Measurements from ENCODE around the gene TMEM80.

DNA sequence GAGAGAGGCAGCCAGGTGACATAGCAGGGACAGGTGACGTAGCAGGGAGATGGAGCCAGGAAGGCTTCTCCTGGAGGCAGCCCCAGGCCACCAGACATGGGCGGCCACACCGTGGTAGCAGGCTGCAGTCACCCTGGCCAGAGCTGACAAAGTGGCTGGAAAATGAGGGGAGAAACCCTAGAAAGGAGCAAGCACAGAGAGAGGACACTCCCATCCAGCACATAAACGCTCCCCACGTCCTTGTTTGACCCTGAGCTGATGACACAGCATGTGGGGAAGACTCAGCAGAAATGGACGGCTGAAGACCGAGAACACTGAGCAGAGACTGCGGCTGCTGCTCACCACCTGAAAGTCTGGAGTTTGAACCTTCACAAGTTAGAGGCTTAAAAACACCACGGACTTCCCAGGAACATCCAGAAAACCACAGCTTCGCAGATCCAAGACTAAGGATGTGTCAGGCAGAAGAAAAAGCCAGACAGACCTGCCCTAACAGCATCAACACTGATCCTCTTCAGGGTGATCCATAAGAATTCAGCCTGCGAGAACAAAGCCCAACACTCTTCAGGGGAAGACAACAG is 29.8 kb upstream of the TMEM80 start:
- TF ChIP-seq, protein P1, sequence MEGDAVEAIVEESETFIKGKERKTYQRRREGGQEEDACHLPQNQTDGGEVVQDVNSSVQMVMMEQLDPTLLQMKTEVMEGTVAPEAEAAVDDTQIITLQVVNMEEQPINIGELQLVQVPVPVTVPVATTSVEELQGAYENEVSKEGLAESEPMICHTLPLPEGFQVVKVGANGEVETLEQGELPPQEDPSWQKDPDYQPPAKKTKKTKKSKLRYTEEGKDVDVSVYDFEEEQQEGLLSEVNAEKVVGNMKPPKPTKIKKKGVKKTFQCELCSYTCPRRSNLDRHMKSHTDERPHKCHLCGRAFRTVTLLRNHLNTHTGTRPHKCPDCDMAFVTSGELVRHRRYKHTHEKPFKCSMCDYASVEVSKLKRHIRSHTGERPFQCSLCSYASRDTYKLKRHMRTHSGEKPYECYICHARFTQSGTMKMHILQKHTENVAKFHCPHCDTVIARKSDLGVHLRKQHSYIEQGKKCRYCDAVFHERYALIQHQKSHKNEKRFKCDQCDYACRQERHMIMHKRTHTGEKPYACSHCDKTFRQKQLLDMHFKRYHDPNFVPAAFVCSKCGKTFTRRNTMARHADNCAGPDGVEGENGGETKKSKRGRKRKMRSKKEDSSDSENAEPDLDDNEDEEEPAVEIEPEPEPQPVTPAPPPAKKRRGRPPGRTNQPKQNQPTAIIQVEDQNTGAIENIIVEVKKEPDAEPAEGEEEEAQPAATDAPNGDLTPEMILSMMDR (IDR thresholded peaks at IDR 0.05 in 8 of 11, conservative IDR thresholded peaks at IDR 0.05 in 3 of 11) = no peak
- TF ChIP-seq POLR2AphosphoS5 (IDR thresholded peaks at IDR 0.05) = no peak
